ENCODE data around the gene SPEN.

SPEN gene

DNA sequence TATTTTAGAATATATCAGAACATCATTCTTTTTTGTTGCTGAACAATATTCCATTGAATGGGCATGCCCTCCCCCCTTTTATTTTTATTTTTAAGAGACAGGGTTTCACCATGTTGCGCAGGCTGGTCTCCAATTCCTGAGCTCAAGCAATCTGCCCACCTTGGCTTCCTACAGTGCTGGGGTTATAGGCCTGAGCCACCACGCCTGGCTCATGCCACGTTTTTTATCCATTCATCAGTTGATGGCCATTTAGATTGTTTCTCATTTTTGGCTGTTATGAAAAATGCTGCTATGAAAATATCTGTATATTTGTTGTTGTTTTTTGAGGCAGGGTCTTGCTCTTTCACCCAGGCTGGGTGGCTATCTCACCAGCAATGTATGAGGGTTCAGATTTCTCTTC is 19.8 kb downstream of the SPEN start:
- no peaks in the 10 kb centered on the region for H3K4me1 ChIP-seq (ENCODE audit: insufficient read depth, low read length)
- no peak overlapping the region for H3K27ac ChIP-seq (ENCODE audit: low read length)

DNA sequence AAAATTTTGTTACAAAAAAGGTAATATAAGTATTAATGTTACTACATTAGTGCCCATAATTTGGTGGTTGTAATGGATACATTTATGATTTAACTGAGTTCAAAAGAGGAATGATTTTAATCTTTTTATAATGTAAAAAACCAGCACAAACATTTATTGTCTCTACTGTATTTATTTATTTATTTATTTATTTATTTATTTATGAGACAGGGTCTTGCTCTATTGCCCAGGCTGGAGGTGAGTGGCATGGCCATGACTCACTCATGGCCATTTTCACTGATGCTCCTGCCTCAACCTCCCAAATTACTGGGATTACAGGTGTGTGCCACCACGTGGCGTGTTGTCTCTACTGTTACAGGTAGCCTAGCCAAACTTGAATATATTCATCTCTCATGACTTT is 21.9 kb downstream of the SPEN start:
- no peak overlapping the region for H3K27ac ChIP-seq (ENCODE audit: low read length)
- no peak overlapping the region for H3K9ac ChIP-seq (ENCODE audit: low read depth, low read length)
- H3K27me3 ChIP-seq (ENCODE audit: insufficient read depth, low read length), result no peaks in the 10 kb centered on the region
- H3K4me1 ChIP-seq (ENCODE audit: insufficient read depth, low read length), result no peaks in the 10 kb centered on the region
- peaks cover 19% of the 10 kb centered on the region for H3K36me3 ChIP-seq (ENCODE audit: insufficient read depth, low read depth, low read length)
- no peaks in the 10 kb centered on the region for H3K9me3 ChIP-seq (ENCODE audit: insufficient read depth, low read depth, low read length)
- H3K4me3 ChIP-seq (ENCODE audit: low read length), result no peak overlapping the region

More for the DNA sequence above, 19.8 kb downstream of the SPEN start:
- H3K27me3 ChIP-seq (ENCODE audit: insufficient read depth, low read length), result no peaks in the 10 kb centered on the region
- no peak overlapping the region for H3K9ac ChIP-seq (ENCODE audit: low read depth, low read length)
- H3K9me3 ChIP-seq (ENCODE audit: insufficient read depth, low read depth, low read length), result no peaks in the 10 kb centered on the region
- H3K36me3 ChIP-seq (ENCODE audit: insufficient read depth, low read depth, low read length), result no peaks in the 10 kb centered on the region
- no peak overlapping the region for H3K4me3 ChIP-seq (ENCODE audit: low read length)

DNA sequence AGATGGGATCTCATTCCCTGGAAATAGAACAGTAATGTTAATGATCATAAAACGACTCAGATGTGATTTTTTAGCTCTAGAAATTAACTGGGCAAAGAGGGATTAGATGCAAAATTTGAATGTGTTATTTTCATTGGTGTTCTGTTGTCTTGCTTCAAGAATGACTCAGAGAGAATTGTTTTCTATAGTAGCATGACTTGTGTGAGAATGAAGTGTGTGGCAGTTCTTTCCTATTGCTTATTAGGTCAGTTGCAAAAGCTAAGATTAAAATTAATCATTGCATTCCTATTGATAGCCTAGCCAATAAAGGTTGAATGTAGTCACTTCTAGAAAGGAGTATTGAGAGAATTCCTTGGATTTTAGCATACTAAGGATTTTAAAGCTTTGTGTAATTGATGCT is 22.9 kb downstream of the SPEN start:
- Histone ChIP-seq H3K9me3 (ENCODE audit: insufficient read depth, low read depth, low read length) (no peaks in the 10 kb centered on the region), H3K4me1 (ENCODE audit: insufficient read depth, low read length) (no peaks in the 10 kb centered on the region), H3K9ac (ENCODE audit: low read depth, low read length) (no peak overlapping the region), H3K27ac (ENCODE audit: low read length) (no peak overlapping the region), H3K27me3 (ENCODE audit: insufficient read depth, low read length) (no peaks in the 10 kb centered on the region), H3K4me3 (ENCODE audit: low read length) (no peak overlapping the region), H3K36me3 (ENCODE audit: insufficient read depth, low read depth, low read length) (peaks cover 24% of the 10 kb centered on the region)

GRCh38 chr1:15874471-15874870 is 27.0 kb downstream of the SPEN start:
- H3K4me1 ChIP-seq (ENCODE audit: insufficient read depth, low read length), result no peaks in the 10 kb centered on the region
- H3K9me3 ChIP-seq (ENCODE audit: insufficient read depth, low read depth, low read length), result no peaks in the 10 kb centered on the region
- no peak overlapping the region for H3K4me3 ChIP-seq (ENCODE audit: low read length)
- no peak overlapping the region for H3K27ac ChIP-seq (ENCODE audit: low read length)
- H3K36me3 ChIP-seq (ENCODE audit: insufficient read depth, low read depth, low read length), result peaks cover 39% of the 10 kb centered on the region
- no peak overlapping the region for H3K9ac ChIP-seq (ENCODE audit: low read depth, low read length)
- H3K27me3 ChIP-seq (ENCODE audit: insufficient read depth, low read length), result no peaks in the 10 kb centered on the region

DNA sequence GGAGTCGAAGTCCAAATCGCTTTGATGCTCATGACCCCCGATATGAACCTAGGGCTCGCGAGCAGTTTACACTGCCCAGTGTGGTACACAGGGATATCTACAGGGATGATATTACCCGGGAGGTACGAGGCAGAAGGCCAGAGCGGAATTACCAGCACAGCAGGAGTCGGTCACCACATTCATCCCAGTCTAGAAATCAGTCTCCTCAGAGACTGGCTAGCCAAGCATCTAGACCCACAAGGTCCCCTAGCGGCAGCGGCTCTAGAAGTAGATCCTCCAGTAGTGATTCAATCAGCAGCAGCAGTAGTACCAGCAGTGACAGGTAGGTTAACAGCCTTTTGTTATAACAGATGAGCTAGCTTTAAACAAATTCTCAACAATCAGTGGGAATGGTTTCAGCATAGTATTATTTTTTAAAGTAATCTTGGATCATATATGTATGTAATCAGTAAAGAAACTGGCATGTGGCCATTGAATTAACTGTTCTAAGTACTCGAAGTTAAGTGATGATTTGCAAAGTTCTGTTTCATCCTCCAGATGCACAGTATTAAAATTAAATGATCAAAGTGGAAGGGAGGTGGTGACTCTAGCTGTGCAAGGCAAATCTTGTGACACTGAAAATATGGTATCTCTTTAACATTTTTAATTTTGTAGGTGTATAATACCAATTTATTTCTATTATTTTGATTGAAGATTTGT is 29.0 kb downstream of the SPEN start:
- Histone ChIP-seq H3K4me3 (ENCODE audit: low read length) (no peak overlapping the region), H3K27ac (ENCODE audit: low read length) (no peak overlapping the region), H3K9me3 (ENCODE audit: insufficient read depth, low read depth, low read length) (no peaks in the 10 kb centered on the region), H3K27me3 (ENCODE audit: insufficient read depth, low read length) (no peaks in the 10 kb centered on the region), H3K36me3 (ENCODE audit: insufficient read depth, low read depth, low read length) (peaks cover 39% of the 10 kb centered on the region), H3K4me1 (ENCODE audit: insufficient read depth, low read length) (no peaks in the 10 kb centered on the region), H3K9ac (ENCODE audit: low read depth, low read length) (no peak overlapping the region)

DNA sequence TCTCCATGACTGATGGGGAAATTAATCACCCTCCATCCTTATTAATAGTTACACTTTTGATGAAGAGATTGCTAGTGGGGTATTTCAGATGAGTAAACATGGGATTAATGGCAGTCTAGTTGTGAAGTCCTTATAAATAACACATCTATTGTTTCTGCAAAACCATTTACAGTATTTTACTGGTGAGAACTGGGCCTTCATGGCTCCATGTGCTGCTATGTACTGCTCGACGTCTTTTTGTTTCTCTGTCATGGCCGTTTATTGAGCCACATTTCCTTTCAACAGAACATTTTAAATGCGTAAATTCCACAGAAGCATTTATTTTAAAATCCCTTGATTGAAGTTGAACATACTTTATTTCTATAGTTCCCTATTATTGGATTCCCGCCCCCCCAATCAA is 34.5 kb downstream of the SPEN start:
- Histone ChIP-seq H3K9me3 (ENCODE audit: insufficient read depth, low read depth, low read length) (no peaks in the 10 kb centered on the region), H3K9ac (ENCODE audit: low read depth, low read length) (no peak overlapping the region), H3K27ac (ENCODE audit: low read length) (no peak overlapping the region), H3K4me3 (ENCODE audit: low read length) (no peak overlapping the region), H3K36me3 (ENCODE audit: insufficient read depth, low read depth, low read length) (peaks cover 6% of the 10 kb centered on the region; the same call in 1 of the 2 replicates), H3K4me1 (ENCODE audit: insufficient read depth, low read length) (peaks cover 8% of the 10 kb centered on the region), H3K27me3 (ENCODE audit: insufficient read depth, low read length) (no peaks in the 10 kb centered on the region)

DNA sequence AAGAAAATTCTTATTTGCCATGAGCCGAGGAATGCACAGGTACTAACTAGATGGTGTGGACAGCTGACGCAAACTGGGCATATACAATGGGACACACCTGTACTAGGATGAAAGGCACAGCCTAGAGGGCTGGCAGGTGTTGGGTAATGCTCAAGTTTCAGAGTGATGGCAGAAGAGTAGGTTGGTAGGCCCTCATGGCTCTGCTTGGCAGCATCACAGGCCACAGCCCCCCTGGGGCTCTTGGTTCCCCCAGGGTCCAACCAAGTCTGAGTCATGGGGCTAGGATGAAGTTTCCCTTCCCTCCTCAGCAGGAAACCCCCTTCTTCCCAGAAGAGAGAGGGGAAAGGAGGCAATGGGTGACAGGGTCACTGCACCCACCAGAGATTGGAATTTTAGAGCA is 35.2 kb downstream of the SPEN start:
- Histone ChIP-seq H3K36me3 (ENCODE audit: insufficient read depth, low read depth, low read length) (peaks cover 6% of the 10 kb centered on the region; the same call in 1 of the 2 replicates), H3K9ac (ENCODE audit: low read depth, low read length) (no peak overlapping the region), H3K27ac (ENCODE audit: low read length) (no peak overlapping the region), H3K9me3 (ENCODE audit: insufficient read depth, low read depth, low read length) (no peaks in the 10 kb centered on the region), H3K27me3 (ENCODE audit: insufficient read depth, low read length) (no peaks in the 10 kb centered on the region), H3K4me1 (ENCODE audit: insufficient read depth, low read length) (peaks cover 8% of the 10 kb centered on the region), H3K4me3 (ENCODE audit: low read length) (no peak overlapping the region)

GRCh38 chr1:15883326-15883725 is 35.8 kb downstream of the SPEN start:
- Histone ChIP-seq H3K27ac (ENCODE audit: low read length) (no peak overlapping the region), H3K4me1 (ENCODE audit: insufficient read depth, low read length) (peaks cover 8% of the 10 kb centered on the region), H3K4me3 (ENCODE audit: low read length) (no peak overlapping the region), H3K27me3 (ENCODE audit: insufficient read depth, low read length) (no peaks in the 10 kb centered on the region), H3K9me3 (ENCODE audit: insufficient read depth, low read depth, low read length) (no peaks in the 10 kb centered on the region), H3K36me3 (ENCODE audit: insufficient read depth, low read depth, low read length) (peaks cover 2% of the 10 kb centered on the region; the same call in 1 of the 2 replicates), H3K9ac (ENCODE audit: low read depth, low read length) (no peak overlapping the region)

DNA sequence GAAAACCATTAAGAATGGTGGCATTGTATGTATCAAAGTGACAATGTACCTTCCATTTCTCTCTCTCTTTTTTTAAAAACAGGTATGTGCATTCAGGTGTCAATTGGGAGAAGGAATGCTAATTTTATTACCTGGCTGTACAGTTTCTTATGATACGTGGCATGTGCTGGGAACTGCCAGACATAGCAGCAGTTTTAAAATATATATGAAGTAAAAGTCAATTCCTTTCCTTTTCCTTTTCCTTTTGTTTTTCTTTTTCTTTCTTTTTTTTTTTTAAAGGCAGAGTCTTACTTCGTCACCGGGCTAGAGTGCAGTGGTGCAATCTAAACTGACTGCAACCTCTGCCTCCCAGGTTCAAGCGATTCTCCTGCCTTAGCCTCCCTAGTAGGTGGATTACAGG is 37.0 kb downstream of the SPEN start:
- H3K27ac ChIP-seq (ENCODE audit: low read length), result no peak overlapping the region
- H3K36me3 ChIP-seq (ENCODE audit: insufficient read depth, low read depth, low read length), result no peaks in the 10 kb centered on the region
- H3K4me1 ChIP-seq (ENCODE audit: insufficient read depth, low read length), result peaks cover 8% of the 10 kb centered on the region
- no peak overlapping the region for H3K9ac ChIP-seq (ENCODE audit: low read depth, low read length)
- H3K27me3 ChIP-seq (ENCODE audit: insufficient read depth, low read length), result no peaks in the 10 kb centered on the region
- no peak overlapping the region for H3K4me3 ChIP-seq (ENCODE audit: low read length)
- H3K9me3 ChIP-seq (ENCODE audit: insufficient read depth, low read depth, low read length), result no peaks in the 10 kb centered on the region

- peak overlapping the region; percentile 86; the same call in 1 of the 2 replicates for H3K9ac ChIP-seq (ENCODE audit: low read depth, low read length)
- H3K4me3 ChIP-seq (ENCODE audit: low read length), result no peak overlapping the region
- no peaks in the 10 kb centered on the region for H3K27me3 ChIP-seq (ENCODE audit: insufficient read depth, low read length)
- H3K9me3 ChIP-seq (ENCODE audit: insufficient read depth, low read depth, low read length), result no peaks in the 10 kb centered on the region
- H3K4me1 ChIP-seq (ENCODE audit: insufficient read depth, low read length), result peaks cover 8% of the 10 kb centered on the region
- H3K27ac ChIP-seq (ENCODE audit: low read length), result peak overlapping the region; percentile 55
- H3K36me3 ChIP-seq (ENCODE audit: insufficient read depth, low read depth, low read length), result no peaks in the 10 kb centered on the region
Measured at GRCh38 chr1:15885269-15885668, 37.8 kb downstream of the SPEN start.

GRCh38 chr1:15885701-15886610 is 38.4 kb downstream of the SPEN start:
- no peaks in the 10 kb centered on the region for H3K27me3 ChIP-seq (ENCODE audit: insufficient read depth, low read length)
- H3K36me3 ChIP-seq (ENCODE audit: insufficient read depth, low read depth, low read length), result no peaks in the 10 kb centered on the region
- no peaks in the 10 kb centered on the region for H3K9me3 ChIP-seq (ENCODE audit: insufficient read depth, low read depth, low read length)
- peaks cover 8% of the 10 kb centered on the region for H3K4me1 ChIP-seq (ENCODE audit: insufficient read depth, low read length)
- peak overlapping the region; percentile 43 for H3K4me3 ChIP-seq (ENCODE audit: low read length)
- peak overlapping the region; percentile 55 for H3K27ac ChIP-seq (ENCODE audit: low read length)
- H3K9ac ChIP-seq (ENCODE audit: low read depth, low read length), result peak overlapping the region; percentile 86
